Measurements from ENCODE around the gene TBC1D1. TPM values are rescaled to one million over a fixed set of nuclear protein-coding genes. Genes with fewer than 3 reads are reported as not detected.

The TBC1D1 gene
- total RNA-seq, 1 experiment from 2014 or later, result 42.6 TPM

- TF ChIP-seq CTCF (conservative IDR thresholded peaks at IDR 0.05; ENCODE audit: low read depth, low read length) (no peak), EZH2 (IDR thresholded peaks at IDR 0.05; ENCODE audit: borderline replicate concordance, low read depth, low read length, poor library complexity, severe bottlenecking) (no peak)
- ChIA-PET POLR2A (ENCODE audit: low non-redundant PET) (no interaction called here), CTCF (no interaction called here)
- Histone ChIP-seq H3K36me3 (ENCODE audit: insufficient read depth, low read length, poor library complexity, severe bottlenecking) (no peaks in the 10 kb centered on the region), H3K9me3 (ENCODE audit: low read depth, low read length, poor library complexity, severe bottlenecking) (no peaks in the 10 kb centered on the region), H3K4me3 (ENCODE audit: low read depth, low read length, poor library complexity, severe bottlenecking) (no peak overlapping the region), H3K27me3 (replicated peaks; ENCODE audit: insufficient read depth, low read depth, low read length, poor library complexity) (no peaks in the 10 kb centered on the region), H3K4me1 (ENCODE audit: insufficient read depth, low read length, poor library complexity, severe bottlenecking) (no peaks in the 10 kb centered on the region), H3K27ac (ENCODE audit: low read depth, low read length, poor library complexity, severe bottlenecking) (no peak overlapping the region)
- DNase-seq (ENCODE audit: low spot score), result no peak
- intact Hi-C loops (cut with micrococcal nuclease; ENCODE audit: unreplicated experiment), result no loop called here
- no TSS peak for BruUV-seq (replicated peaks)
These were observed 254.9 kb downstream of the TBC1D1 start for GRCh38 chr4:38145741-38146140.

GRCh38 chr4:38146383-38146782, 255.5 kb downstream of the TBC1D1 start:
- no peaks in the 10 kb centered on the region for H3K9me3 ChIP-seq (ENCODE audit: low read depth, low read length, poor library complexity, severe bottlenecking)
- ChIA-PET CTCF (no interaction called here), POLR2A (ENCODE audit: low non-redundant PET) (no interaction called here)
- H3K4me1 ChIP-seq (ENCODE audit: insufficient read depth, low read length, poor library complexity, severe bottlenecking), result no peaks in the 10 kb centered on the region
- no peaks in the 10 kb centered on the region for H3K36me3 ChIP-seq (ENCODE audit: insufficient read depth, low read length, poor library complexity, severe bottlenecking)
- H3K27ac ChIP-seq (ENCODE audit: low read depth, low read length, poor library complexity, severe bottlenecking), result no peak overlapping the region
- intact Hi-C loops (cut with micrococcal nuclease; ENCODE audit: unreplicated experiment), result no loop called here
- BruUV-seq (replicated peaks), result no TSS peak
- no peak for DNase-seq (ENCODE audit: low spot score)
- no peaks in the 10 kb centered on the region for H3K27me3 ChIP-seq (replicated peaks; ENCODE audit: insufficient read depth, low read depth, low read length, poor library complexity)
- TF ChIP-seq EZH2 (IDR thresholded peaks at IDR 0.05; ENCODE audit: borderline replicate concordance, low read depth, low read length, poor library complexity, severe bottlenecking), result no peak
- no peak for TF ChIP-seq CTCF (conservative IDR thresholded peaks at IDR 0.05; ENCODE audit: low read depth, low read length)
- H3K4me3 ChIP-seq (ENCODE audit: low read depth, low read length, poor library complexity, severe bottlenecking), result no peak overlapping the region

- CTCF ChIA-PET, result no interaction called here
- Histone ChIP-seq H3K36me3 (ENCODE audit: insufficient read depth, low read length, poor library complexity, severe bottlenecking) (no peaks in the 10 kb centered on the region), H3K27ac (ENCODE audit: low read depth, low read length, poor library complexity, severe bottlenecking) (no peak overlapping the region), H3K4me3 (ENCODE audit: low read depth, low read length, poor library complexity, severe bottlenecking) (no peak overlapping the region), H3K9me3 (ENCODE audit: low read depth, low read length, poor library complexity, severe bottlenecking) (no peaks in the 10 kb centered on the region), H3K4me1 (ENCODE audit: insufficient read depth, low read length, poor library complexity, severe bottlenecking) (no peaks in the 10 kb centered on the region), H3K27me3 (replicated peaks; ENCODE audit: insufficient read depth, low read depth, low read length, poor library complexity) (no peaks in the 10 kb centered on the region)
- POLR2A ChIA-PET (ENCODE audit: low non-redundant PET), result no interaction called here
- DNase-seq (ENCODE audit: low spot score), result no peak
- no TSS peak for BruUV-seq (replicated peaks)
- TF ChIP-seq CTCF (conservative IDR thresholded peaks at IDR 0.05; ENCODE audit: low read depth, low read length), result no peak
- TF ChIP-seq EZH2 (IDR thresholded peaks at IDR 0.05; ENCODE audit: borderline replicate concordance, low read depth, low read length, poor library complexity, severe bottlenecking), result no peak
- intact Hi-C loops (cut with micrococcal nuclease; ENCODE audit: unreplicated experiment), result no loop called here
These were observed 258.6 kb downstream of the TBC1D1 start for GRCh38 chr4:38149472-38149996.
